Left renal cortex interstitium (tissue), 4 donors: Measurements from ENCODE around the gene HOXC11. TPM values are rescaled to one million over a fixed set of nuclear protein-coding genes. Genes with fewer than 3 reads are reported as not detected.

ENCODE experiments used
- DNase-seq, 4 donors: peaks; one replicate each; pipeline ENCODE4 v3.0.0-alpha.2; 2013; ENCODE audit warnings: low read depth in 4 of 4, low spot score in 2 of 4, missing footprints in 1 of 4
- polyA plus RNA-seq, 4 donors: library from polyadenylated mRNA; unstranded; fragments of 120-200 nt; gene quantifications; one replicate each; pipeline ENCODE4 v1.2.1, GENCODE V29; 2013; ENCODE audit not compliant: insufficient read length in 4 of 4

Gene HOXC11
- polyA plus RNA-seq, 4 donors = 0.96 to 3.6 (median 2.3) TPM

DNA sequence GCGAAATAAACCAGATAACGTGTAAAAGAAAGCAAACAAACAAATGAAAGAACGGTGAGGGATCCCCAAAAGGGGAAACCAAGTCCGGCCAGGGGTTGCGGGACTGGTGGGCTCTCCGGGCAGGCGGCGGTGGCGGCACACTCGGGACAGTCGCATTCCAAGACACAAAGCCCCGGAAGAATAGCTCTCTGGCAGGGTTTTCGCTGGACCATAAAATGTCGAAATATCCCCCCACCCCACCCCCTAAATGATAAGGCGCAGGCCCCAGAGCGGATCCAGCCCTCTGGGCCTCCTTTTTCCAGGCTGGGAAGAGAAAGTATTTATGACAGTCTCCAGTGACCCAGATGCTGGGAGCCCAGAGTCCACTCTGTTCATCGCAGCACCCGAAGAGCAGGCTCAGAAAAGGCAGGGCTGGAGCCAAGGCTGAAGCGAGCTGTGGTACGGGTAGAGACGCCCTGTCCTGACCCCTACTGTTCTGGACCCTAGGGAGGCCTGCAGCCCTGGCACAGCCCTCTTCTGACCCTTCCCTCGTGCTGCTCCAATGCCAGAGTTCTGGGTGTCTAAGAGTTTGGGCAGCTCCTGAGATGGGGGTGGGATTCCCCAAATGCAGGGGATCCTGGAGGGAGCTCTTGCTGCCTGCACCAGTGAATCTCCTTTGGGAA lies 33.8 kb downstream of the HOXC11 start:
- DNase-seq = no peak

DNA sequence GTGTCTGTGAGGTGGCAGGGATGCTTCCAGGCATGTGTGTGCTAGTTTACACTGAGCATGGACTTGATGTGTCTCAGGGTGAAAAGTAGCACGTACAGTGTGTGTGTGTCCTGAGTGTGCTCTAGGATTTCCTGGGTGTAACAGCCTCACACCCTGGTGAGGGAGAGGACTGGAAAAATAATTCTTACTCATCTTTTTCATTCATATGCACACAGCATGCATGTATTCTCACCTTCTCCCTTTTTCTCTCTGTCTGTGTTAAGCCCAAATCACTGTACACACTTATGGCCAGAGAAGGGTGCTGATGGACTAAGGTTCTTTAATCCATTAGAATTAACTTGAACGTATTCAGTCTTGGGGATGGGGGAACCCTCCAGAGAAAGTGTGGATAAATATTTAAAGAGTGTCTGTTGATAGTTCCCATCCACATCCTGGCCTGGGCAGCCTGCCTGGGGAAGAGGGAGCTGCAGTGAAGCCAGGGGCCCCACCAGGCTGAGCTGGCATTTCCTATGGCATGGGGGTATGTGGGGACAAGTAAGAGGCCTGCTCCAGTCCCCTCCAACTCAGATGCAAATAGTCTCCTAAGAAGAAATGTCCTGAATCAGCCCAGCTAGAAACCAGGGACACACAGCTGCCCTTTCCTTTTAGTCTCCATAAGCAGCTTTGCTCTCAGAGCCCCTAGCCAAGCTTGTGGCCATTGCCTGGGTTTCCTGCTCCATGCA lies 34.8 kb downstream of the HOXC11 start:
- no peak for DNase-seq

DNA sequence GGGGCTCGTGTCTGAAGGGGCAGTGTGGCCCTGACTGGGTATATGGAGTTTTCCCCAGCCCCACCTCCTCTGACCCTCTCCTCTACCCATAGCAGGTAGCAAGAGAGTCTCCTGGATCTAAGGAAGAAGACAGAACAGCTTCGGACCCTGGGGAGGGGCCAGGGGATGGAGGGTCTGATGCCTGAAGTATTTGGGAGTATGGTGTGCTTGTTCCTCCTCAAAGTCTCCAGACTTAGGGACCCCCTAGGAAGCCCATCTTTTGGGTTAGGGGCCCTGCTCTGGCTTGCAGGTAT lies 35.3 kb downstream of the HOXC11 start:
- no peak for DNase-seq

DNA sequence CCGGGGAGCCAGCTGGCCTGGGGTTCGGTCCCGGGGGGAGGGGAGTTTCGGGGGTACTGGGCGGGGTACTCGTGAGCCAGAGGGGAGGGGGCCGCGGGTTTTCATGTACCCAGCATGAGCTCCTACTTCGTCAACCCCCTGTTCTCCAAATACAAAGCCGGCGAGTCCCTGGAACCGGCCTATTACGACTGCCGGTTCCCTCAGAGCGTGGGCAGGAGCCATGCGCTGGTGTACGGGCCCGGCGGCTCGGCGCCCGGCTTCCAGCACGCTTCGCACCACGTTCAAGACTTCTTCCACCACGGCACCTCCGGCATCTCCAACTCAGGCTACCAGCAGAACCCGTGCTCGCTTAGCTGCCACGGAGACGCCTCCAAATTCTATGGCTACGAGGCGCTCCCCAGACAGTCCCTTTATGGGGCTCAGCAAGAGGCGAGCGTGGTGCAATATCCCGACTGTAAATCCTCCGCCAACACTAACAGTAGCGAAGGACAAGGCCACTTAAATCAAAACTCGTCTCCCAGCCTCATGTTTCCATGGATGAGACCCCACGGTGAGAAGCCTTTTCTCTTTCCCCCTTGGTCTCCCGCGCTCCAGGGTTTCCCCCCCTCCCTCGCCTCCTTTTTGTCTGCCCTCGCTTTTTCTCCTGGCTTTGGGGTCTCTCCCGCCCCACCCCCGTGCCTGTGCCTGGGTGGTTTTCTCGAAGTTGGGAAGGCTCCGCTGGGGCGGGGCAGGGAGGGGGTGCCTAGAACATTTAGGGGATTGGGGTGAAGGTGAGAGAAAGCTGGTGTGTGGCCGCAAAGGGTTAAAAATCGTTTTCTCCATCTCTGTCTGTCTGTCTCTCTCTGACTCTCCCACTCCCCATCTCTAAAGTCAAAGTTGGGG lies 36.5 kb downstream of the HOXC11 start:
- no peak for DNase-seq

DNA sequence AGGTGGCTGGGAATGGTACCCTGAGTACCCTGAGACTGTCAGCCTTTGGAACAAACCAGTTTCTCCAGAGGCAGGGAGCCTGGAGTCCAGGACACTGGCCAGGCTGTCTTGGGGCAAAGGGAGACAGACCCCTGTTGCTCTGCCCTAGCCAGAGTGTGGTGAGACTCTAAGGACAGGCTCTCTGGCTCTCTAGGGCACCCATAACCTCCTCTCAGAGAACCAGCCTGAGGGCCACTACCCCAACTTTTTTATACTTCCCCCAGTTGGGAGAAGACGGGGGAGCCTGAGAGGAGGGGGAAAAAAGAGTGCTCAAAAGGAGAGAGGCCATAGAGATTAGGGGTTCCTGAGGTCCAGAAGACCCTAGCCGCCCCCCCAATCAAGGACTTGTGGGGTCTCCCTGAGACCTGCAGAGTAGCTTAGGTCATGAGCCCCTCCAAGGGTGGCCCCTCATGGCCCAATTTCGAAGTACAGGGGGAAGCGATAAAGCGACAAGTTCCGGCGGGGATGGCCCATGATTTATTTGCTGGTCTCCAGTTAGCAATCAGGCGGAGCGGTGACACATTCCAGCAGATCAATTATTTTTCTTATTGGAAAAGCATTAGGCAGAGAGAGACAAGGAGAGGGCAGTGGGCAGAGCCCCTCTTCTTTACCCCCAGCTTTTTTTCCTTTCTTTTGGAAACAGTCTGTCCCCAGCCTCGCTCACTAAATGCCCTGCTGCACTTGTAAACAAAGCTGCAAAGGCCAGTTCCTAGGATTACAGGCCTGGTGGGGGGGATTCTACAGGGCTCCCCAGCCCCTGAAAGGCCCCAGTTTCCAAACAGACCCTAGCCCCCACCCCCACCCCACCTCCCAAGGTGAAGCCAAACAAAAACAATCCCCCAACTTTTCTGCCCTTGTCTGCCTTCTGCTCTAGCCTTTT lies 37.4 kb downstream of the HOXC11 start:
- no peak for DNase-seq

DNA sequence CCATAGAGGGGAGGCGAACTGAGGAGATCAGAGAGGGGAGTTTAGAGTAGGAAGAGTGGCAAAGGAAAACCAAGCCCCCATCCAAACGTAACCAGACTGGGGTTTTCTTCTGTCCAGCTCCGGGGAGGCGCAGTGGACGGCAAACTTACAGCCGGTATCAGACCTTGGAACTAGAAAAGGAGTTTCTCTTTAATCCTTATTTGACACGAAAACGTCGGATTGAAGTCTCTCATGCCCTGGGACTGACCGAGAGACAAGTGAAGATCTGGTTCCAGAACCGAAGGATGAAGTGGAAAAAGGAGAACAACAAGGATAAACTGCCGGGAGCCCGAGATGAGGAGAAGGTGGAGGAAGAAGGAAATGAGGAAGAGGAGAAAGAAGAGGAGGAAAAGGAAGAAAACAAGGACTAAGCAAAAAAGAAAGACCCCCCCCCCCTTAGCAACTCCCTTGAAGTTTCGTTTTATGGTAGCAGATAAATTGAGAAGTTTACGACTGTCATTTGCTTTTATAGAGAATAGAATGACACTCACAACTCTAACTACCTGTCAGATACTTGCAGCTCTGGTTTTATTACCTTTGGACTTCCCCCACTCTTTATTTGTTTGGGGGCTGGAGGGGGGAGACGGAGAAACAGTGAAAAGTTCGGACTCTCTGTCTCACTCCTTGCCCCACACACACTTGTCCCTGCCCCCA lies 38.2 kb downstream of the HOXC11 start:
- no peak for DNase-seq

DNA sequence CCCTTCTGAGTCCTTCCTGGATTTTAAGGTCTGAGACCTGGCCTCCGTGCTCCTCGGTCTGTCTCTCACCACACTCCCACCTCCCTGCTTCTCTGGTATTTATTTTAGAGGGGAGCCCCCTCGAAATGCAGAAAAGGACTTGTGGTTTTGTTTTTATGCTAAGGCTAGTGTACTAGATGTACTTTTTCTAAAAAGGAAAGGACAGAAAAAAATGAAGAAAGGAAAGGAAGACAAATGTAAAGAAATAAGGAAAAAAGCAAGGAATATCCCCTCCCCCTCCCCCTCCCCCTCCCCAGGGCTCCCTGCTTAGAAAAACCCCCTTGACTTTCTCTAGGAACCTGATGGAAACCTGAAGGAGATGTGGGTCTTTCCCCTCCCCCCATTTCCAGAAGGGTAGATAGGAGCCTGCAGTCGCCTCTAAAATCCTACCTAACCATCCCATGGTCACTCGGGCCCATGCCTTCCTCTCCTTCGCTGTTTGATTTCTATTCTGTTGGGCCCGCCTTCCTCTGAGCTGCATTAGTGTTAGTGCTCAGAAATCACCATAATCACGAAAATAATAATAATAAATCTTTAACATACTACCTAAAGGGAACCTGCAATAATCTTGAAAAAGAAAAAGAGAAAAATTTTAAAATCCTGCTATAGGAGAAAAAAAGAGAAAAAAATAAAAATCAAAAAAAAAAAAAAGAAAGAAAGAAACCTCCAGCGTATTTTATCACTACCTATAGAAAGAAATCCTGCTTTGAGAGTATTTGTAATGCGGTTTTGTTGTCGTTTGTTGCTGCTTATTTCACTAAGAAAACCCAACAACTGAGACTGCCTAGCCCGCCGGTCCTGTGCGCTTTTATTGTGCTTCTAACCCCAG lies 39.0 kb downstream of the HOXC11 start:
- DNase-seq = no peak

DNA sequence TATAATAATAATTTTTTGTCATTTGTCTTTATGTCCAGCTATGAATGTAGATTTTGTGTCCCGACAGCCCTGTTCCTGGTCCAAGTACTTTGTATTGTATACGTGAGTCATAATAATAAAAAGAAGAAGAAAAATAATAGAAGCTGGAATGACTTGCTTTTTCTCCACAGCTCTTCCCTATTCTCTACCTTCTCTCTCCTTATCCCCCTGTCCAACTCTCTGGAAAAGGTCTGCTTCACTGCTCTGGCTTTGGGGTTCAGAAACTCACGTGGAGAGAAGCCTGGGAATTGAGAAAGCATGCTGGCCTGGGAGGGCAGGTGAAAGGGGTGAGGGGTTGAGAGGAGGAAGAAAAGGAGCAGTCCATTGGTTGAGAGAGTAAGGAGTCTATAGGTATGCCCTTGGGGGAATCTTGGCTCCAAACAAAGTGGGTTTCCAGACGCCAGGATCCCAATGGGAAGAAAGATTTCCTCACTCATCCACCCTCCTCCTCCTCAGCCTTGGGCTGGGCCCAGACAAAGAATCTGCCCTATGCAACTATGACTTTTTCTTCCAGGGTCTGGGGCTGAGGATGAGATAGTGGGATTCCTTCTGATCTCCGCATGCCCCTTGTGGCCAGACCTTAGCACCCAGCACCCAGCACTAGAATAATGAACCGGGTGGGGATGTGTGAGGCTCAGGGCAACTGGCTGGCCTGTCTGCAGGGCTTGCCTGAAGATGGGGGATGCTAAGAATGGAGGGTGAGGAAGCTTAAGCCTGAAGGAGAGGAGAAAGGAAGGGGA lies 39.9 kb downstream of the HOXC11 start:
- no peak for DNase-seq

DNA sequence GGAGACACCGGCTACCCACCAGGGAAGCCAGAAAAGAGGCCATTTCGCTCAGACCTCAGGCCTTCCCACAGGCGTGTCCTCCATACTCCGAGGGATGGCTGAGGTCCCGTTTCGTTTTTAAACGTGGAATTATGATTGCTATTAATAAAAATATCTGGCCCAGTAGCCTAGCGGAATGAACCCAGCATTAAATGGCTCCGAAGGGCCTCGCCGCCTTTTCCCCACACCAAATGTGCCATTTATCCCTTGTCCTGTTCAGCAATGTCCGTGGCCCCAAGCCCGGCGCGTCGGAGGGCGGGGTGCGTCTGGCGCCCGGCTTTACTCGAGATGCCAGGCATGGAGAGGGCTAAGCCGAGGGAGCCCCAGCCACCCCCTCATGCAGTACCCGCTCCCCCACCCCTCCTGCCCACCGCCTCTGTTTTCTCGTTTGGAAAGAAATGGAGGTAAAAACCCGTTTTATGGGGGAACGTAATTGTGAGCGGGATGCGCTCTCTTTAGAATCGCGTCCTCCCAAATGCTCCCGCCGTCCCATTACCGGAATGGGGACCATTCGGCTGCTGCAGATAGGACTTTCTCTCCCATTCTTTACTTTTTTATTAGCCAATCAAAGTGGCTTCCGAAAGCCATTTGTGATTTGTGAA lies 41.6 kb downstream of the HOXC11 start:
- DNase-seq = no peak

DNA sequence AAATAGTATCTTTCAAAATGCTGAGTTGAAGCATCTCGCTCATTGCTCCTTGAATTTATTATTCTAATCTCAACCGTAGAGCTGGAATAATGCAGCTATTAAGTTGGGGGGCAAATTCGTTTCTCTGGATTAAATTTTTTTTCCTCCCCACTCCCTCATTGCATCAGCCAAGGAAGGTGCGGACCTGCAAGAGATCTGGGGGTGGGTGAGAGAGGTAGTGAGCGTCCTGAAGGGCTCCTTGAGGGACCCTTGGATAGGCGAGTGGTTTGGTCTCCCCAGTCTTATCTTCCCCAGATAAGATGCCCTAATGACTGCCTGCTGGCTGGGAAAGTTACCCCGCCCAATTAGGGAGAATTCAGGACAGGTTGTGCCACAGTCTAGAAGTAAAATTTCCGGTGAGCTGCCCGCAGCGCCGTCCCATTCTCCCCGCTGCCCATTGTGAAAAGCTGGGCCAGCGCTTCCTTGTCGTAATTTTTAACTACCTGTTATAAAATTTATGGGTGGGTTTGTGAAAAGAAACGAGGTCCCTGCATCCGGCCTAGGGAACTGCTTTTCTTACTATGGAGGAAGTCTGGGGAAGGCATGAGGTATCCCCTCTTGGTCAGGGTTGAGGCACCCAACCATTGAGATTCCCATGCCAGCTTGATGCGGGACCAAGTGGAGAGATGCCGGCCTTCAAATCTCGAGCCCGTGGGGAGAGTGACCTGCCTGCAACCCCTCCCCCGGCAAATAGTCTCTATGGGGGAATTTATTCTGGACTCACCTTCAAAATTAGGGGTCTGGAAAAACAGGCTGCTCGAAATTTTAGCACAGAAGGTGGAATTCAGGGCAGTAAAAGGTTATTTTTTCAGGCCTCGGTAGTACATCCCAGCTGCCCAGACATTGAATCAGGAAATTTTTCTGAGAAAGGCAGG lies 42.3 kb downstream of the HOXC11 start:
- DNase-seq = no peak

DNA sequence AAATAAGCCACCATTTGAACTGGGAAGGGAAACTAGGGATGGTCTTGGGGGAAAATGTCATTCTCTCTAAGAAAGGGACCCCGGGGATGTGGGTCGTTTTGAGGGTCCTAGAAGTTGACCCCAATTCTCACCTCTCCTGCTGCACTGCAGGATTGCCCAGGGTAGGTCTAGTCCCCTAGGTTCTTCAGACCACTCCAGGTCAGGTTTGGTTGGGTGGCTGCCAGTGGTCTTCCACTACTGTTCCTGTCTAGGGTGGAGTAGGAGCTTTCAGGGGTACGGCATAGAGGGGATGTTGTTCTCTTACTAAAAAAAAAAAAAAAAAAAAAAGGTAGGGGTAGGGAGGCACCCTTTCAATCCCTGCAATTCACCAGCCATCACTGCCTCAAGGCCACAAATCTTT lies 43.1 kb downstream of the HOXC11 start:
- no peak for DNase-seq

DNA sequence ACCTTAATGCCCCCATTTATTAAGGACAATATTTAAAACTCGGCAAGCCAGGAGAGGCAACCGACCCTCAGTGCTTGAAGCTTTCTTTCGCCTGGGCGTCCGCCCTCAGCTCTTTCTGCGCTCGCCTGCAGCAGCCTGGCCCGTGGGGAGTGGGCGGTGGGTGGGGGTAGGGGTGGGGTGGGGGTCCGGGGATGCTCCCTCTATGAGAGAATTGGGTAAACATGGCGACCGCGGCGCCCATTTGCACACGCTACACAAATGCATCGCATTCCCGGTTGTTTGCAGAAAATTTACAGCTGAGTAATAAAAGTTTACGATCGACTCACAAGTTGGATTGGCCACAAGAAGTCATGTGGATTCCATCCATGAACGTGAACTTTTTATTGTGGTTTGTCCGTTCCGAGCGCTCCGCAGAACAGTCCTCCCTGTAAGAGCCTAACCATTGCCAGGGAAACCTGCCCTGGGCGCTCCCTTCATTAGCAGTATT lies 43.6 kb downstream of the HOXC11 start:
- DNase-seq = peak in 1 of 4 donors; percentile 92

DNA sequence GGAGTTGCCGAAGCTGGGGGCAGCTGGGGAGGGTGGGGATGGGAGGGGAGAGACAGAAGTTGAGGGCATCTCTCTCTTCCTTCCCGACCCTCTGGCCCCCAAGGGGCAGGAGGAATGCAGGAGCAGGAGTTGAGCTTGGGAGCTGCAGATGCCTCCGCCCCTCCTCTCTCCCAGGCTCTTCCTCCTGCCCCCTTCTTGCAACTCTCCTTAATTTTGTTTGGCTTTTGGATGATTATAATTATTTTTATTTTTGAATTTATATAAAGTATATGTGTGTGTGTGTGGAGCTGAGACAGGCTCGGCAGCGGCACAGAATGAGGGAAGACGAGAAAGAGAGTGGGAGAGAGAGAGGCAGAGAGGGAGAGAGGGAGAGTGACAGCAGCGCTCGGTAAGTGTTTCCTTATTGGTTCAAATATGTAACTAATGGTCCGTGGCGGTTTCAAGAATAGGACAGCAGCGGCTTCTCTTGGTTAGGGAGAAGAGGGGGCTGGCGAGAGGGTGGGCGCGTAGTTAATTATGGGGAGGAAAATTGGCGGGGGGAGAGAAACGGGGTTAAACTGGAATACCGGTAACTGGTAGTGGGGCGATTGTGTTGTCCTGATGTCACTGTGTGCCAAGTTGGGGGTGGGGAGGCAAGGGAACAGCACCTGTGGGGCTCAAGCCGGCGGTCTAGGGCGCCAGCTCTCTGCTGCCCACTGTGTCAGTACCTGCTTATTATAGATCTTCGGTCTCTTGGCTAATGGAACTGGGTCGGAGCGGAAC lies 44.3 kb downstream of the HOXC11 start:
- no peak for DNase-seq

DNA sequence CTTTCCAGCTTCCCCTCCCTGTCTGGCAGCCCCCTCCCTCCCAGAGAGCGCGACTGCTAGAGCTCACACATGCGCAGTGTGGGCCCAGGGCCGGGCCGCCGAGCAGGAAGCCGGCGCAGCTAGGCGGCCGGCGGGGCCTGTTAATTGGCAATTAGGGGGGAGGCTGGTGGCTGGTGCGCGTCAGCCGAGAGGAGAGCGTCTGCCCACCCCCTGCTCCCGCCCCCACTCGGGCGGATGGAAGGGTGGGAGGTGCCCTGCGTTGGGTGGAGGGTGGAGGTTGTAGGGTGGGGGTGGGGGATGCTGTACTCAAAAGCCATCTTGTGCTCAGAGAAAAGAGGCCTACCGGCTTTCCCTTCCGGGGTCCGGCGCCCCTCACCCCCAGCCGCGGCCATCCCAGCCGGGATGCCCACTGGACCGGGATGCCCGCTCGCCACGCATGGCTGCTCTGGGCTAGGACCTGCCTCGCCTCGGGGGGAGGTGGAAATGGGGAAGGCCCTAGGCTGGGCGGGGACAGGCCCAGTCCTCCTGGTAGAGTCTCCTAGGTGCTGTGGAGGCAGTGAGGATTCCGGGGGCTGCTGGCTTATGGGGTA lies 45.0 kb downstream of the HOXC11 start:
- peak in 1 of 4 donors; percentile 83 for DNase-seq

DNA sequence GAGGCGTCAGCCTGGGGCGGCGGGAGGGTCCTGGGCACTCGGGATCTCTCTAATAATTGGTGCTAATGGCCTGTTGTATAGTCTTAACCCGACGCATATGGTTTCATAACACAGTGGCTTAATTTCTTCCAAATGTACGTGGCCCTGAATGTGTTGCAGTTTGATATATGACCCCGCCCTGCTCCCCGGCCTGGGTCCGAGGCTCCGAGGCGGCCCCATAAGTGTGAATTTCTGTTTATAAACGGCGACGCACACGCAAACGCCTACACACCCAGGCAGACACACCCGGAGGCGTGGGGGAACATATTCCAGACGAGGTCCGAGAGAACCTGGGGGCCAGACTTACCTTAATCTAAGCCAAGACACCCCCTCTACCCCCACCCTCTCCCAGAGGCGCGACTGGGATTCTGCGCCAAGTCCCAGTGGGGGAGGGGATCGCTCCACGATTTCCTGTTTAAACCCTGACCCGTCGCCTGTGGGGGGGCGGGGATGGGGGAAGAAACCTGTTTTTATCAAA lies 45.6 kb downstream of the HOXC11 start:
- DNase-seq = no peak
